Prostate gland (tissue), 2 donors: Measurements from ENCODE around the gene TMEM201.
A peak's percentile ranks its signal among the peaks of the same experiment; 100 is the strongest.

Experiments
- POLR2A ChIP-seq: fragments of 450-650 bp; IDR thresholded peaks from one replicate; pipeline ENCODE4 v1.6.1; 2016; ENCODE audit warnings: antibody characterized with exemption, mild to moderate bottlenecking
- POLR2AphosphoS5 ChIP-seq: sonication (generic); formaldehyde crosslinking; IDR thresholded peaks from one replicate; pipeline ENCODE4 v1.6.1; 2017; ENCODE audit warnings: antibody characterized with exemption
- TF ChIP-seq, protein P1 (sequence below), 4 experiments: fragments of 200-600 bp in 2 of 4; fragments of 450-650 bp in 2 of 4; sonication (generic) in 2 of 4; IDR thresholded peaks; 1 replicate in 3 of 4; 2 replicates in 1 of 4; pipeline ENCODE4 v1.5.1; 2016 to 2019; ENCODE audit warnings: antibody characterized with exemption in 4 of 4, mild to moderate bottlenecking in 2 of 4, moderate library complexity in 2 of 4

DNA sequence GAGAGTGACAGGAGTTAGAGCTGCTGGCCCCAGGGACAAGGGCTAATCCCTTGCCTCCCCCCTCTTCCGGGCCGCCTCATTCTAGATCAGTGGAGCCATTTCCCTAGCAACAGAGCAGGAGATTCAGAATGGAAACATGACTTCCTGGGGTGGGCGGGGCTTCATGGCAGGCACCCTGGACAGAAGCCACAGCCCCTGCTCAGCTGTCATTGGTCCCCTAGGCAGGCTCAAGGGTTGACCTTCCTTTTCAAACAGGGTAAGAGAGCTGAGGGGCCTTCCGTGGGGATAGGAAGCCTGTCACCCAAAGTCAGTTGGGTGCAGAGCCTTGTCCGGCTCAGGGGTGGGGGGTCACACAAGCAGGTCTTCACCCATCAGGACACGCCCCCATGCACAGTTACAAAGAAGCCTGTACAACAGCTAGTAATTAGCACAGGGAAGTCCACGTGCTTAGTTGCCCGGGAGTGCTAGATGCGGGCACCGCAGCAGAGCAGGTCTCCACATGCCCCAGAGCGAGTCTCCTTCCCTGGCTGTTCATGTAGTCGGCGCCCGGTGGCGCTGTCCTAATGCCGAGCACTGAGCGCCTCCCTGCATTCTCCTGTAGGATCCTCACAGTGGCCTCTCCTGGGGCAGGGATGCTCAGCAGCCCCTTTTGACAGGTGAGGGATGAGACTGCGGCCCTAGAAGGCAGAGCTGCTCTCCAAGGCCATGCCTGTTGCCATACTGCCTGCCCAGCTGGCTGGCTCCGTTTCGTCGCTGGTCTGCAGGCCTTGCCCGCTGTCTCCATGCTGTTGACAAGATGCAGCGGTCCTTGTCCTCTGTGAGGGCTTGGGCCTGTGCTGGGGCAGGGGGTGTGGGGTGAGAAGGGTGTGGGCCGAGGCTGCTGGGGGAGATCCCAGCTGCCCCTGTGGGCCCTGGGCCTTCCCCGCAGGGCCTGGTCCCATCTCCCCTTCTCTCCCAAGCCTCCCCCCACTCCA lies 5.1 kb downstream of the TMEM201 start:
- TF ChIP-seq, protein P1, sequence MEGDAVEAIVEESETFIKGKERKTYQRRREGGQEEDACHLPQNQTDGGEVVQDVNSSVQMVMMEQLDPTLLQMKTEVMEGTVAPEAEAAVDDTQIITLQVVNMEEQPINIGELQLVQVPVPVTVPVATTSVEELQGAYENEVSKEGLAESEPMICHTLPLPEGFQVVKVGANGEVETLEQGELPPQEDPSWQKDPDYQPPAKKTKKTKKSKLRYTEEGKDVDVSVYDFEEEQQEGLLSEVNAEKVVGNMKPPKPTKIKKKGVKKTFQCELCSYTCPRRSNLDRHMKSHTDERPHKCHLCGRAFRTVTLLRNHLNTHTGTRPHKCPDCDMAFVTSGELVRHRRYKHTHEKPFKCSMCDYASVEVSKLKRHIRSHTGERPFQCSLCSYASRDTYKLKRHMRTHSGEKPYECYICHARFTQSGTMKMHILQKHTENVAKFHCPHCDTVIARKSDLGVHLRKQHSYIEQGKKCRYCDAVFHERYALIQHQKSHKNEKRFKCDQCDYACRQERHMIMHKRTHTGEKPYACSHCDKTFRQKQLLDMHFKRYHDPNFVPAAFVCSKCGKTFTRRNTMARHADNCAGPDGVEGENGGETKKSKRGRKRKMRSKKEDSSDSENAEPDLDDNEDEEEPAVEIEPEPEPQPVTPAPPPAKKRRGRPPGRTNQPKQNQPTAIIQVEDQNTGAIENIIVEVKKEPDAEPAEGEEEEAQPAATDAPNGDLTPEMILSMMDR (IDR thresholded peaks at IDR 0.05): peak in 2 of 4 experiments; percentile 10 to 64
- TF ChIP-seq POLR2AphosphoS5 (no peak), POLR2A (no peak)
